Measurements from ENCODE around the gene COL4A1.

DNA sequence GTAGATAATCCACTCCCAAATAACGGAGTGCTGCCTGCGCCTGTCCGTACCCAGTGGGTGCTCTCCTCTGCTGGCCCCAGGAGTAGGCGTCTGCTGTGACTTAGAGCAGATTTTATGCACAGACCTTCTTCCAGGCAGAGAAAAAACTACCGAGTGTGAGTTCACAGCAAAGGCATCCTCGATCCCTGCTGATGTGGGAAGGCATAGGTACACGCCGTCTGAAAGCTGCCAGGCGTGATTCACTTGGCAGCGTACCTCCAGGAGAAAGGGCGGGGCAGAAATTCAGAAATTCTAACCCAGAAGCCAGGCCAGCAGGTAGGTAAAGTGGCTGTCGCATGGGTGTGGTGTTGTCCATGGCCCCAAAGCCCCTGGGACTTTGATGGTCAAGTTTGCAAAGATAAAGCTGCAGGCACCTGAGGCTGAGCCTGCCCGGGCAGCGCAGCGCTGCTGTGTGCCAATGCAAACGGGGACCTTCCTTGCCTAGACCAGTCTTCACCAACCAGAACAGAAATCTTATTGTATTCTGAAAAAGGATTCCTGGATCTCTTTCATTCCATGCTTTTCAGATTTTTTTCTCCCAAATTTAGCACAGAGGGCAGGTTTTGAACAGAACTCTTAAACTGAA lies 36.4 kb upstream of the COL4A1 start:
- TF ChIP-seq, protein P1, sequence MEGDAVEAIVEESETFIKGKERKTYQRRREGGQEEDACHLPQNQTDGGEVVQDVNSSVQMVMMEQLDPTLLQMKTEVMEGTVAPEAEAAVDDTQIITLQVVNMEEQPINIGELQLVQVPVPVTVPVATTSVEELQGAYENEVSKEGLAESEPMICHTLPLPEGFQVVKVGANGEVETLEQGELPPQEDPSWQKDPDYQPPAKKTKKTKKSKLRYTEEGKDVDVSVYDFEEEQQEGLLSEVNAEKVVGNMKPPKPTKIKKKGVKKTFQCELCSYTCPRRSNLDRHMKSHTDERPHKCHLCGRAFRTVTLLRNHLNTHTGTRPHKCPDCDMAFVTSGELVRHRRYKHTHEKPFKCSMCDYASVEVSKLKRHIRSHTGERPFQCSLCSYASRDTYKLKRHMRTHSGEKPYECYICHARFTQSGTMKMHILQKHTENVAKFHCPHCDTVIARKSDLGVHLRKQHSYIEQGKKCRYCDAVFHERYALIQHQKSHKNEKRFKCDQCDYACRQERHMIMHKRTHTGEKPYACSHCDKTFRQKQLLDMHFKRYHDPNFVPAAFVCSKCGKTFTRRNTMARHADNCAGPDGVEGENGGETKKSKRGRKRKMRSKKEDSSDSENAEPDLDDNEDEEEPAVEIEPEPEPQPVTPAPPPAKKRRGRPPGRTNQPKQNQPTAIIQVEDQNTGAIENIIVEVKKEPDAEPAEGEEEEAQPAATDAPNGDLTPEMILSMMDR (optimal IDR thresholded peaks at IDR 0.05 in 1 of 3, IDR thresholded peaks at IDR 0.05 in 1 of 3, conservative IDR thresholded peaks at IDR 0.05 in 1 of 3; ENCODE audit: extremely low read depth in 1 of 3, insufficient read depth in 2 of 3, low read length in 3 of 3), result no peak
- TF ChIP-seq EZH2 (IDR thresholded peaks at IDR 0.05; ENCODE audit: low read length), result no peak

Measured in keratinocyte (primary cell).